B cell (primary cell): ENCODE measurements around the gene BICDL1. TPM values are rescaled to one million over a fixed set of nuclear protein-coding genes. Genes with fewer than 3 reads are reported as not detected.

Experiments
- ATAC-seq: fragments of 200-7000 bp; cut with Tn5 transposase; one replicate; pipeline ENCODE4 v1.10.0; 2021; ENCODE audit warnings: low read depth, mild to moderate bottlenecking, moderate number of reproducible peaks, moderate library complexity
- CTCF ChIA-PET: fragments of 350-600 bp; sonication (Branson Sonifier 250); formaldehyde crosslinking; loops from one replicate; lab custom pipeline; 2021; ENCODE audit warnings: antibody characterized with exemption, inconsistent platforms; lab: Charles Lee
- POLR2A ChIA-PET: fragments of 350-600 bp; sonication (Branson Sonifier 250); formaldehyde crosslinking; loops from one replicate; lab custom pipeline; 2021; ENCODE audit warnings: antibody characterized with exemption; lab: Charles Lee
- DNase-seq: peaks from one replicate; pipeline ENCODE4 v3.0.0; 2013
- H2AFZ ChIP-seq: 2 replicates; pipeline ENCODE4 v1.6.1; 2012; ENCODE audit warnings: mild to moderate bottlenecking, low read depth, low read length; ENCODE audit not compliant: insufficient read depth, poor library complexity, severe bottlenecking
- H3K27ac ChIP-seq, 2 donors: 1 replicate in 1 of 2; 2 replicates in 1 of 2; pipeline ENCODE4 v1.5.1; 2012 to 2013; ENCODE audit warnings: low read length in 2 of 2, mild to moderate bottlenecking in 2 of 2, moderate library complexity in 1 of 2
- H3K27me3 ChIP-seq, 4 experiments: fragments of 200-600 bp in 1 of 4; sonication (generic) in 1 of 4; replicated peaks in 1 of 4; 1 replicate in 2 of 4; 2 replicates in 2 of 4; pipeline versions ENCODE4 v1.6.1 to v1.7.0; 2013 to 2016; ENCODE audit warnings: low read length in 3 of 4, mild to moderate bottlenecking in 2 of 4, mixed read lengths in 1 of 4, moderate library complexity in 1 of 4; ENCODE audit not compliant: insufficient read depth in 4 of 4, control insufficient read depth in 3 of 4; ENCODE audit errors: control extremely low read depth in 1 of 4
- H3K36me3 ChIP-seq, 2 experiments: replicated peaks in 1 of 2; 1 replicate in 1 of 2; 2 replicates in 1 of 2; pipeline versions ENCODE4 v1.6.1 to v1.7.1; 2013; ENCODE audit warnings: low read length in 1 of 2; ENCODE audit not compliant: insufficient read depth in 2 of 2, control insufficient read depth in 1 of 2; ENCODE audit errors: control extremely low read depth in 1 of 2, extremely low read depth in 1 of 2
- H3K4me1 ChIP-seq, 2 donors: fragments of 200-600 bp in 1 of 2; sonication (generic) in 1 of 2; 1 replicate in 1 of 2; 2 replicates in 1 of 2; pipeline versions ENCODE4 v1.5.1 to v1.6.1; 2013 to 2017; ENCODE audit warnings: low read length in 2 of 2; ENCODE audit not compliant: control insufficient read depth in 2 of 2, insufficient read depth in 2 of 2
- H3K4me2 ChIP-seq: replicated peaks from 2 replicates; pipeline ENCODE3; 2012; ENCODE audit warnings: mild to moderate bottlenecking, low read depth, low read length; ENCODE audit not compliant: poor library complexity, severe bottlenecking
- H3K4me3 ChIP-seq, 5 experiments: fragments of 200-600 bp in 1 of 5; sonication (generic) in 1 of 5; 1 replicate in 3 of 5; 2 replicates in 2 of 5; pipeline versions ENCODE4 v1.5.1 to v1.7.0; 2011 to 2016; ENCODE audit warnings: low read length in 4 of 5, mild to moderate bottlenecking in 4 of 5, low read depth in 2 of 5, control low read depth in 1 of 5, moderate library complexity in 1 of 5; ENCODE audit not compliant: insufficient read depth in 1 of 5; ENCODE audit errors: control extremely low read depth in 1 of 5, extremely low read depth in 1 of 5
- H3K79me2 ChIP-seq: fragments of 200-600 bp; sonication (generic); one replicate; pipeline ENCODE4 v1.6.0; 2016; ENCODE audit warnings: low read length; ENCODE audit not compliant: control insufficient read depth, insufficient read depth
- H3K9ac ChIP-seq: fragments of 200-600 bp; sonication (generic); 2 replicates; pipeline ENCODE4 v1.6.1; 2017; ENCODE audit warnings: mild to moderate bottlenecking, low read length, moderate library complexity
- H3K9me3 ChIP-seq, 3 donors: one replicate each; pipeline versions ENCODE4 v1.6.1 to v1.7.1; 2013; ENCODE audit warnings: low read length in 2 of 3; ENCODE audit not compliant: control insufficient read depth in 2 of 3, insufficient read depth in 1 of 3; ENCODE audit errors: control extremely low read depth in 1 of 3
- H4K20me1 ChIP-seq: 2 replicates; pipeline ENCODE4 v1.6.0; 2012; ENCODE audit warnings: mild to moderate bottlenecking, low read length; ENCODE audit not compliant: insufficient read depth, control insufficient read depth, poor library complexity, severe bottlenecking
- H3K27ac Mint-ChIP-seq: one replicate; pipeline ENCODE4 v1.8.0; 2021; ENCODE audit warnings: mixed read lengths
- H3K27me3 Mint-ChIP-seq: one replicate; pipeline ENCODE4 v1.8.0; 2021; ENCODE audit warnings: mixed read lengths
- H3K4me1 Mint-ChIP-seq: one replicate; pipeline ENCODE4 v1.8.0; 2021; ENCODE audit warnings: mixed read lengths
- H3K4me3 Mint-ChIP-seq: one replicate; pipeline ENCODE4 v1.8.0; 2021; ENCODE audit warnings: mixed read lengths
- H3K9me3 Mint-ChIP-seq: one replicate; pipeline ENCODE4 v1.8.0; 2022; ENCODE audit warnings: mixed read lengths; ENCODE audit not compliant: insufficient read depth
- CTCF ChIP-seq: fragments of 200-600 bp; IDR thresholded peaks from one replicate; pipeline ENCODE4 v1.8.0; 2022; ENCODE audit warnings: antibody characterized with exemption, mild to moderate bottlenecking
- EZH2 ChIP-seq: IDR thresholded peaks from 2 replicates; pipeline ENCODE4 v1.6.1; 2012; ENCODE audit warnings: borderline replicate concordance, low read depth, mild to moderate bottlenecking, moderate library complexity, low read length; ENCODE audit not compliant: insufficient read depth, poor library complexity, severe bottlenecking
- WGBS: methylation state at CpG from one replicate; pipeline ENCODE4 v1.1.5; 2013; ENCODE audit warnings: missing lambda C conversion rate; ENCODE audit not compliant: insufficient coverage; 5-methylcytosine and 5-hydroxymethylcytosine counted together
- intact Hi-C: fragments of 100-400 bp; cut with micrococcal nuclease; formaldehyde crosslinking; loops from one replicate; pipeline ENCODE4 v1.10.0; 2022
- polyA plus RNA-seq: library from polyadenylated mRNA; depleted of rRNA; stranded (reverse); fragments of >200 nt; gene quantifications from 2 replicates; pipeline ENCODE4 v1.2.3, GENCODE V29; 2012
- total RNA-seq, 2 donors: library from RNA; stranded (reverse); fragments of 120-200 nt in 1 of 2; gene quantifications; 1 replicate in 1 of 2; 2 replicates in 1 of 2; pipeline versions ENCODE4 v1.2.3 to v1.2.4, GENCODE V29; 2013 to 2022

BICDL1 gene
- total and polyA plus RNA-seq, 2 donors (not counting 1 experiment from before 2014, with no cell fraction given), result 15.6 to 41.5 TPM

- H3K79me2 ChIP-seq, result no peaks in the 10 kb centered on the region
- no peak overlapping the region for H3K27ac Mint-ChIP-seq
- no peak for DNase-seq
- CTCF ChIA-PET, result no interaction called here
- H3K36me3 ChIP-seq, result peaks cover 0 to 9% of the 10 kb centered on the region in 2 experiments
- peaks cover 14% of the 10 kb centered on the region for H4K20me1 ChIP-seq
- H3K27me3 ChIP-seq, result no peaks in the 10 kb centered on the region
- H3K27ac ChIP-seq, result no peak overlapping the region
- no peak overlapping the region for H3K9ac ChIP-seq
- H3K4me2 ChIP-seq, result no peak overlapping the region
- peaks cover 16% of the 10 kb centered on the region for H3K4me1 Mint-ChIP-seq
- no peak for TF ChIP-seq EZH2
- TF ChIP-seq CTCF, result no peak
- no peak overlapping the region for H3K4me3 ChIP-seq
- no peak for ATAC-seq
- no peaks in the 10 kb centered on the region for H3K27me3 Mint-ChIP-seq
- no peak overlapping the region for H2AFZ ChIP-seq
- POLR2A ChIA-PET, result interaction anchor here (0.6 kb wide), 1 partner anchor 144 kb away, joined by 5 read pairs; no protein-coding TSS in a partner anchor
- no peaks in the 10 kb centered on the region for H3K9me3 Mint-ChIP-seq
- 98% methylated on average over 16 of the region's 19 CpGs for WGBS
- H3K9me3 ChIP-seq, result no peaks in the 10 kb centered on the region
- H3K4me3 Mint-ChIP-seq, result no peak overlapping the region
- peaks cover 9 to 13% of the 10 kb centered on the region in 2 donors for H3K4me1 ChIP-seq
- intact Hi-C loops, result no loop called here
Observed at GRCh38 chr12:120090626-120091295, 101.7 kb downstream of the BICDL1 start.

- no peak overlapping the region for H3K27ac Mint-ChIP-seq
- WGBS, result 97% methylated on average over 8 of the region's 12 CpGs
- TF ChIP-seq CTCF (no peak), EZH2 (no peak)
- ChIA-PET POLR2A (no interaction called here), CTCF (interaction anchor here (1.0 kb wide), 1 partner anchor 73 kb away, joined by 3 read pairs; no protein-coding TSS in a partner anchor)
- H3K4me2 ChIP-seq, result no peak overlapping the region
- ATAC-seq (no peak), DNase-seq (no peak)
- H3K4me3 ChIP-seq, result no peak overlapping the region
- H3K36me3 ChIP-seq, result peaks cover 0 to 14% of the 10 kb centered on the region in 2 experiments
- H3K27ac ChIP-seq, result no peak overlapping the region
- peaks cover 8 to 12% of the 10 kb centered on the region in 2 donors for H3K4me1 ChIP-seq
- no peak overlapping the region for H3K4me3 Mint-ChIP-seq
- H2AFZ ChIP-seq, result no peak overlapping the region
- H3K79me2 ChIP-seq, result no peaks in the 10 kb centered on the region
- no peaks in the 10 kb centered on the region for H3K9me3 ChIP-seq
- intact Hi-C loops, result no loop called here
- H3K9me3 Mint-ChIP-seq, result no peaks in the 10 kb centered on the region
- H4K20me1 ChIP-seq, result peaks cover 21% of the 10 kb centered on the region
- H3K4me1 Mint-ChIP-seq, result peaks cover 14% of the 10 kb centered on the region
- no peak overlapping the region for H3K9ac ChIP-seq
- H3K27me3 ChIP-seq, result no peaks in the 10 kb centered on the region
- H3K27me3 Mint-ChIP-seq, result no peaks in the 10 kb centered on the region
Observed at GRCh38 chr12:120091371-120092090, 102.5 kb downstream of the BICDL1 start.
